Measurements from ENCODE around the gene HMG20A.

HMG20A gene

DNA sequence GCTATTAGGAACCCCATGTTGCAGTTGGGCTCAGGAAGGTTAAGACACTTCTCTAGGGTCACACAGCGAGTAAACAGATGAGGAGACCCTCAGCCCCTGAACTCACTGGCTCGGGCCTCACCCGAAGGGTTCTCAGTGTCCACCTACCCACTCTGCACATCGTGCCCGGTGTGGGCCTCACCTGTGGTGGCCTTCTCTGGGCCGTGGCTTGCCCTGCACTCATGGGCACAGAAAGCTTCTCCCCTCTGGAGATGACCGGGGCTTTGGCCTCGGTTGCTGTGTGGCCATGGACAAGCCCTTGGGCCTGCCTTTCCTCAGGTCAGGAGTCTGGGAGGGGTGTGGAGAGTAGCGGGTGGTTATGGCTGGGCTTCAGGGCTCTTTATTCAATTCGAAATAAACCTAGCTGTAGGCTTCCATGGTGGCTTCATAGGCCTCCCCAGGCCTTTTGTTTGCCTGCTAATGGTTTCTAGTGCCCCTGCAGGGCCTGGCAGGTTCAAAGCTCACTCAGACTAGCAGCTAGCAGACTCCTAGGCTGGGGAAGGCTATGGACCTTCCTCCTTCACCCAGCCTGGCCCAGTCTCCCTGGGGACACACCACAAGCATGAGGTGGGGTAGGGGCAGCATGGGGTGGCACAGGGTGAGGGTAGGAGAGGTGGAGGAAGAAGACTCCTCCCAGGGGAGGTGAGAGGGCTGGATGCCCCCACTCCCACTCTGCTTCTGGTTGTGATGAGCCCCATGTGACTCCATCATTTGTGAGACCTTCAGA, 108.9 kb downstream of the HMG20A start:
- Mint-ChIP-seq H3K4me1 (ENCODE audit: low read depth) (no peaks in the 10 kb centered on the region), H3K4me3 (no peak overlapping the region)
- no peak for DNase-seq

DNA sequence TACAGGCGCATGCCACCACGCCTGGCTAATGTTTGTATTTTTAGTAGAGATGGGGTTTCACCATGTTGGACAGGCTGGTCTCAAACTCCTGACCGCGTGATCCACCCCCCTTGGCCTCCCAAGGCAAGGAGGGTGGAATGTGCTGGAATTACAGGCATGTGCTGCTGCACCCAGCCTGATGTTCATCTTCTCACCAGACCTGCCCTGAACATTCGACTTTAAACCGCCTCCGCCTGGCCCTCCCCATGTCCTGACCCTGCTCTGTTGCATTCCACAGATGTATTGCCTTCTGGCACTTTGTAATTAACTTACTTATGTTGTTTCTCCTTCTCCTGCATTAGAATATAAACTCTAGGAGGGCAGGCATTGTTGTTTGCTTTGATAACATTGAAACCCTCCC, 109.9 kb downstream of the HMG20A start:
- Mint-ChIP-seq H3K4me3 (no peak overlapping the region), H3K9me3 (no peaks in the 10 kb centered on the region), H3K36me3 (ENCODE audit: low read depth) (no peaks in the 10 kb centered on the region), H3K27ac (no peak overlapping the region), H3K27me3 (peaks cover 3% of the 10 kb centered on the region), H3K4me1 (ENCODE audit: low read depth) (no peaks in the 10 kb centered on the region)
- DNase-seq, result no peak

More for the DNA sequence above, 108.9 kb downstream of the HMG20A start:
- Mint-ChIP-seq H3K27ac (no peak overlapping the region), H3K27me3 (peaks cover 3% of the 10 kb centered on the region), H3K9me3 (no peaks in the 10 kb centered on the region), H3K36me3 (ENCODE audit: low read depth) (no peaks in the 10 kb centered on the region)

DNA sequence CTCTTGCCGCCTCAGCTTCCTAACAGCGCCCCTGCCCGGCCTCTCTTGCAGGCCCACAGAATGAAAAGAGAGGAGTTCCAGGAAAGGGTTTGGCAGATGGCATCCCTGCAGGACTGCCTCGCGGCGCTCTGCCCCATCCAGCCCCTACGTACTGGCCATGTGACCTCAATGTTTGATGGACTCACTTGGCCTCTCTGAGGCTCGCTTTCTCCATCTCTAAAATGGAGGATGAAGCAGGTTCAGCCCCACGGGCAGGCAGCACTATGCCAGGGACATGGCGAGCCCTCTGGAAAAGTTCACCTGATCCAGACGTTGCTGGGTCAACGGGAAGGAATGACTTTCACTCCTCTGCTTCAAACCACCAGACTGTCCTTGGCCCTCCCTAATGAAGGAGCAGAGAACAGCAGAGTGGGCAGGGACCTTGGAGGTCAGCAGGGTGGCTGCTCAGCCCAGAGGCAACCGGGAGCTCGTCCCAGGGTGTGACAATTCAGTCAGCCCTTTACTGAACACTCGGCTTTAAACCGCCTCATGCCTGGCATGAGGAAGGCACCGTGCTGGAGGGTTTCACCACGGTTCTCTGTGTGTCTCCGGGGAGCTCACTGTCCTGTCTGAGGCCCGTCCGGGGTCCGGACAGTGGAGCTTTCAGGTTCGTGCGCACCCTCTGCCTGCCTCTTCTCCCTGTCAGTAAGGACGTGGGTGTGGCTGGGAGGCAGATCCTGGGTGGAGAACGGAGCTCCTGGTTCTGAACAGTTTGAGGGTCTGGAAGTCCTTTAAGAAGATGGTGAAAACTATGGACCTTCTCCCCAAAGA, 110.7 kb downstream of the HMG20A start:
- Mint-ChIP-seq H3K9me3 (no peaks in the 10 kb centered on the region), H3K36me3 (ENCODE audit: low read depth) (no peaks in the 10 kb centered on the region), H3K4me1 (ENCODE audit: low read depth) (no peaks in the 10 kb centered on the region), H3K27me3 (peaks cover 3% of the 10 kb centered on the region), H3K4me3 (no peak overlapping the region), H3K27ac (no peak overlapping the region)
- DNase-seq, result no peak

DNA sequence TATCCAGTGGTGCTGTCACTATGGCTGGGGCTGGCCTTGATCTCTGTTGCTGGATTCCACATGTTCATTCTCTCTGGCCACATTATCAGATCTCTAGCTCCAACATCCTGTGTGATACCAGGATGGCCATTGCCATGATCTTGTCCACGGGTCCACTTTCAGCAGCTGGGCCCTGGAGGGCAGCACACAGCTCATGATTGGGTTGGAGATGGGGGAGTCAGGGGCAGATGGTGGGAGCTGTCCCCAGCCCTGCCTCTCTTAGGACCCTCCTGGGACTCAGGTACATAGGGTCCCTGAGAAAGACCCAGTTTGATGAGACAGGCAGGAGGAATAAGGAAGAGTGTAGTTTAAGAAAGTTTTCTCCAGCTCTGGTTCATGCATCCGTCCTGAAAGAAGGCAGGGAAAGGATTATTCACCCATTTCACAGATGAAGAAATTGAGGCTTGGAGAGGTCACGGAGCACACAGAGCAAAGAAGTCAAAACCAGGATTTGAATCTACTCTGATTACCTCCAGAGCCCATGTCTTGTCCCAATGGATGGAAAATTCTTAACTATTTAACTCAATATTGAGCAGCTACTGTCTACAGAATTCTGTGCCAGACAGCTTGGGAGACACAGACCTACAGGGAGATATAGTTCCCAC, 111.5 kb downstream of the HMG20A start:
- H3K36me3 Mint-ChIP-seq (ENCODE audit: low read depth), result no peaks in the 10 kb centered on the region
- no peak for DNase-seq
- peaks cover 10% of the 10 kb centered on the region for H3K27me3 Mint-ChIP-seq
- H3K27ac Mint-ChIP-seq, result no peak overlapping the region
- no peak overlapping the region for H3K4me3 Mint-ChIP-seq
- no peaks in the 10 kb centered on the region for H3K9me3 Mint-ChIP-seq
- no peaks in the 10 kb centered on the region for H3K4me1 Mint-ChIP-seq (ENCODE audit: low read depth)

DNA sequence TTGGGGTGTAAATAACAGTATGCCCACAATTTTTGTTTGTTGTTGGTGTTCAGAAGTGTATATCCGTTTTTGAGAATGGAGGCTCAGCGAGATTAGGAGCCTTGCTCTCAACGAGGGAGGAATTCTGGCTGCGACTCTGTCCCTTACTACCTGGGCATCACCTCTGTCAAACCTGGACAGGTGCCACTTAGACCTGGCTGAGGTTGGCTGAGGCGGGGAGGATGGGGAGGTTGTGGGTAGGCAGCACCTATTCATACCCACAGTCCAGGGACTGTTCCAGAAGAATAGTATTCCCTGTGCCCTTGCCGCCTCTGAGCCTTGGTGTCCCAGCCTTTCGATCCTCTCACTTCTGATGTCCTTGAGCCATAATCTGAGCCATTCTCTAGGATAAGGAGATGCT, 112.2 kb downstream of the HMG20A start:
- no peak overlapping the region for H3K27ac Mint-ChIP-seq
- peaks cover 11% of the 10 kb centered on the region for H3K27me3 Mint-ChIP-seq
- no peaks in the 10 kb centered on the region for H3K36me3 Mint-ChIP-seq (ENCODE audit: low read depth)
- H3K9me3 Mint-ChIP-seq, result no peaks in the 10 kb centered on the region
- no peak overlapping the region for H3K4me3 Mint-ChIP-seq
- no peak for DNase-seq
- no peaks in the 10 kb centered on the region for H3K4me1 Mint-ChIP-seq (ENCODE audit: low read depth)

DNA sequence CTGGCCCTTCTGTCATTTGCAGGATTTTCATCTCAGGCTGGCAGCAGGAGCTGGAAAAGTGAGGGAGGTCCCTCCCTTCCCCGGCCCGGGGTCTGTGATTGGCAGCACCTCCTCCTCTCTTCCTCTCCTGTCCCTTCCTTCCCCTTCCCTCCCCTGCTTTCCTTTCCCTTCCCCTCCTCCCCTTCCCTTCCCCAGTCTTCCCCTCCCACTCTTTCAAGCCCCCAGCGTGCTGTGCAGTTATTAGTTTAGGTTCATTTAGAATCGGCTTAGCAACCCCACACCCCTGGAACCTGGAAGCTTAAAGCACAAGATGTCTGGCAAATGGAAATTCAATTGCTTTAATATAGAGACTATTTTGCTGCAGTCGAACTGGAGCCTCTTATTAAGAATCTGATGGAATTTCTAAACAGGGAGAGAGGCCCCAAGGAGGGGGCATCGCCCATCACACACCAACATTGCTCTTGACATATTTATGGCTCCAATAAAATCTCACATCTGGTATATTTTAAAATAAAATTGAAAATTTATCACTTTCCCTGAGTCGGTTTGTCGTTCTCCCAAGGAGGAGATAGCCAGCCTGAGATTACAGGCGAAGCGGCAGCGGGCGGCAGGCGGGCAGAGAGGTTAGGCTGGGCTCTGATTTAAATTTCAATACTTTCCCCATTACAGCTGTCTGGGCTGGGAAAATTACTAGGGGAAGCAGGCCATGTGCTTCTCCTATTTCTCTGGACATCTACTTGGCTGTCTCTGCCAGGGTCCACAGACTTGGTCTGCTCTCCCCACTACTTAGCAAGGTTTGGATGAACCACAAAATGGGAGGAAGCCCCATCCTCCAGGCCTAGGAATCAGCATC, 113.1 kb downstream of the HMG20A start:
- H3K4me1 Mint-ChIP-seq (ENCODE audit: low read depth), result no peaks in the 10 kb centered on the region
- no peak overlapping the region for H3K27ac Mint-ChIP-seq
- H3K9me3 Mint-ChIP-seq, result no peaks in the 10 kb centered on the region
- no peak for DNase-seq
- H3K27me3 Mint-ChIP-seq, result peaks cover 11% of the 10 kb centered on the region
- no peak overlapping the region for H3K4me3 Mint-ChIP-seq
- no peaks in the 10 kb centered on the region for H3K36me3 Mint-ChIP-seq (ENCODE audit: low read depth)
